WTC11 (cell line): ENCODE measurements around the gene UPF1. TPM values are rescaled to one million over a fixed set of nuclear protein-coding genes. Genes with fewer than 3 reads are reported as not detected.
A peak's percentile ranks its signal among the peaks of the same experiment; 100 is the strongest.

Source experiments
- ATAC-seq: fragments of 200-7000 bp; cut with Tn5 transposase; 2 replicates; pipeline ENCODE4 v1.10.0; 2021; ENCODE audit warnings: mild to moderate bottlenecking, moderate library complexity
- CTCF ChIA-PET: fragments of 300-600 bp; sonication (Branson Sonifier 250); formaldehyde crosslinking; loops from one replicate; lab custom pipeline; 2021; ENCODE audit warnings: antibody characterized with exemption; lab: Charles Lee
- POLR2A ChIA-PET: fragments of 350-600 bp; sonication (Branson Sonifier 250); formaldehyde crosslinking; loops from one replicate; lab custom pipeline; 2021; ENCODE audit warnings: antibody characterized with exemption; lab: Charles Lee
- DNase-seq: peaks from one replicate; pipeline ENCODE4 v3.0.0; 2021; ENCODE audit warnings: low spot score
- H3K27ac Mint-ChIP-seq: 2 replicates; pipeline ENCODE4 v1.8.0; 2021; ENCODE audit warnings: mixed read lengths
- H3K27me3 Mint-ChIP-seq: 2 replicates; pipeline ENCODE4 v1.8.0; 2021; ENCODE audit warnings: low read depth, mild to moderate bottlenecking, moderate library complexity, mixed read lengths
- H3K36me3 Mint-ChIP-seq: 2 replicates; pipeline ENCODE4 v1.8.0; 2021; ENCODE audit warnings: mixed read lengths
- H3K4me1 Mint-ChIP-seq: 2 replicates; pipeline ENCODE4 v1.8.0; 2022; ENCODE audit warnings: mixed read lengths
- H3K4me3 Mint-ChIP-seq: 2 replicates; pipeline ENCODE4 v1.8.0; 2021; ENCODE audit warnings: mild to moderate bottlenecking, moderate library complexity, mixed read lengths
- H3K9me3 Mint-ChIP-seq: 2 replicates; pipeline ENCODE4 v1.8.0; 2021; ENCODE audit warnings: mixed read lengths
- AFF4 ChIP-seq: sonication (generic); formaldehyde crosslinking; IDR thresholded peaks from 2 replicates; pipeline ENCODE4 v1.8.1; 2023; ENCODE audit warnings: mild to moderate bottlenecking, missing genetic modification reagents, borderline replicate concordance
- ATF1 ChIP-seq: sonication (generic); formaldehyde crosslinking; IDR thresholded peaks from 2 replicates; pipeline ENCODE4 v1.8.1; 2023; ENCODE audit warnings: mild to moderate bottlenecking, moderate library complexity, missing genetic modification reagents
- CREB1 ChIP-seq: sonication (generic); formaldehyde crosslinking; IDR thresholded peaks from 2 replicates; pipeline ENCODE4 v1.8.0; 2023; ENCODE audit warnings: mild to moderate bottlenecking, missing genetic modification reagents
- E2F5 ChIP-seq: sonication (generic); formaldehyde crosslinking; IDR thresholded peaks from 2 replicates; pipeline ENCODE4 v1.8.1; 2022; ENCODE audit warnings: mild to moderate bottlenecking, moderate library complexity, missing genetic modification reagents
- ETV6 ChIP-seq: sonication (generic); formaldehyde crosslinking; IDR thresholded peaks from 2 replicates; pipeline ENCODE4 v1.8.1; 2022; ENCODE audit warnings: mild to moderate bottlenecking, missing genetic modification reagents
- GRHL2 ChIP-seq: fragments of 250-450 bp; sonication (Bioruptor Pico); IDR thresholded peaks from 2 replicates; pipeline ENCODE4 v1.8.0; 2022; ENCODE audit warnings: mild to moderate bottlenecking, moderate library complexity; ENCODE audit not compliant: insufficient replicate concordance, severe bottlenecking
- HMGA2 ChIP-seq: fragments of 250-450 bp; sonication (Bioruptor Pico); IDR thresholded peaks from 2 replicates; pipeline ENCODE4 v1.4.0; 2021; ENCODE audit warnings: mild to moderate bottlenecking, moderate library complexity
- MYBL2 ChIP-seq: sonication (generic); formaldehyde crosslinking; IDR thresholded peaks from 2 replicates; pipeline ENCODE4 v1.8.1; 2023; ENCODE audit warnings: mild to moderate bottlenecking, moderate library complexity, missing genetic modification reagents
- PRDM15 ChIP-seq: sonication (generic); formaldehyde crosslinking; IDR thresholded peaks from 2 replicates; pipeline ENCODE4 v1.8.0; 2022; ENCODE audit warnings: missing genetic modification reagents
- PRRX2 ChIP-seq: fragments of 250-450 bp; sonication (Bioruptor Pico); IDR thresholded peaks from 2 replicates; pipeline ENCODE4 v1.8.0; 2021; ENCODE audit warnings: mild to moderate bottlenecking
- SMAD3 ChIP-seq: sonication (generic); formaldehyde crosslinking; IDR thresholded peaks from 2 replicates; pipeline ENCODE4 v1.8.0; 2022; ENCODE audit warnings: missing genetic modification reagents, mild to moderate bottlenecking, borderline replicate concordance
- SP1 ChIP-seq: sonication (generic); formaldehyde crosslinking; conservative IDR thresholded peaks from 2 replicates; pipeline ENCODE4 v1.8.1; 2022; ENCODE audit warnings: missing genetic modification reagents
- TCF7 ChIP-seq: sonication (generic); formaldehyde crosslinking; IDR thresholded peaks from 2 replicates; pipeline ENCODE4 v1.8.0; 2022; ENCODE audit warnings: mild to moderate bottlenecking, low read depth, missing genetic modification reagents, moderate library complexity
- TP53 ChIP-seq: sonication (generic); formaldehyde crosslinking; IDR thresholded peaks from 2 replicates; pipeline ENCODE4 v1.8.1; 2023; ENCODE audit warnings: mild to moderate bottlenecking, missing genetic modification reagents
- ZNF138 ChIP-seq: sonication (generic); formaldehyde crosslinking; conservative IDR thresholded peaks from 2 replicates; pipeline ENCODE4 v1.8.1; 2022; ENCODE audit warnings: mild to moderate bottlenecking, moderate library complexity, missing genetic modification reagents
- ZNF532 ChIP-seq: fragments of 250-450 bp; sonication (Bioruptor Pico); IDR thresholded peaks from 2 replicates; pipeline ENCODE4 v1.9.0; 2021; ENCODE audit warnings: mild to moderate bottlenecking, borderline replicate concordance
- total RNA-seq: library from RNA; stranded (reverse); gene quantifications from 3 replicates; pipeline ENCODE4 v1.2.3, GENCODE V29; 2021
- TF ChIP-seq, protein P1 (sequence below): sonication (generic); formaldehyde crosslinking; IDR thresholded peaks from 2 replicates; pipeline ENCODE4 v1.8.0; 2023; ENCODE audit warnings: mild to moderate bottlenecking, missing genetic modification reagents

Gene UPF1
- total RNA-seq, 1 experiment from 2014 or later = 82.5 TPM

DNA sequence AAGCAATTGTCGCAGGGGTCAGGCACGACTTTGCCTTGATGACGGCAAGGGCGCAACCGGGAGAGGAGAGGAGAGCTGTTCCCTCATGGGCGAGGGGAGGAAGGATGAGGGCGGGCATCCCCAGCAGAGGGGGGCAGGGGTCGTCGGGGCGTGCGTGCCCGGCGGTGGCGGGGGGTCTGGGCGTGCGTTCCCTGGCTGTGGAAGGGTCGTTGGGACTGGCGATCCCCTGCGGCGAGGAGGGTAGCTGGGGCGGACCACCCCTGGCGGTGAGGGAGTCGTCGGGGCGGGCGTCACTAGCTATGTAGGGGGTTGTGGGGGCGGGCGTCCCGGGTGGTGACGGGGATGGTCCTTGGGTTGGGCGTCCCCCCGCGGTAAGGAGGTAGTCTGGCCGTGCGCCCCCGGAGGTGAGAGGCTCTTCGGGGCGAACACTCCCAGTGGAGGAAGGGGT lies 42.3 kb upstream of the UPF1 start (continued):
- no peak for TF ChIP-seq ZNF138
- TF ChIP-seq HMGA2 (CRISPR knock-in tag) = no peak
- TF ChIP-seq MYBL2 (CRISPR knock-in tag) = no peak
- TF ChIP-seq ETV6 (CRISPR knock-in tag) = no peak
- no peak for TF ChIP-seq E2F5 (CRISPR knock-in tag)

DNA sequence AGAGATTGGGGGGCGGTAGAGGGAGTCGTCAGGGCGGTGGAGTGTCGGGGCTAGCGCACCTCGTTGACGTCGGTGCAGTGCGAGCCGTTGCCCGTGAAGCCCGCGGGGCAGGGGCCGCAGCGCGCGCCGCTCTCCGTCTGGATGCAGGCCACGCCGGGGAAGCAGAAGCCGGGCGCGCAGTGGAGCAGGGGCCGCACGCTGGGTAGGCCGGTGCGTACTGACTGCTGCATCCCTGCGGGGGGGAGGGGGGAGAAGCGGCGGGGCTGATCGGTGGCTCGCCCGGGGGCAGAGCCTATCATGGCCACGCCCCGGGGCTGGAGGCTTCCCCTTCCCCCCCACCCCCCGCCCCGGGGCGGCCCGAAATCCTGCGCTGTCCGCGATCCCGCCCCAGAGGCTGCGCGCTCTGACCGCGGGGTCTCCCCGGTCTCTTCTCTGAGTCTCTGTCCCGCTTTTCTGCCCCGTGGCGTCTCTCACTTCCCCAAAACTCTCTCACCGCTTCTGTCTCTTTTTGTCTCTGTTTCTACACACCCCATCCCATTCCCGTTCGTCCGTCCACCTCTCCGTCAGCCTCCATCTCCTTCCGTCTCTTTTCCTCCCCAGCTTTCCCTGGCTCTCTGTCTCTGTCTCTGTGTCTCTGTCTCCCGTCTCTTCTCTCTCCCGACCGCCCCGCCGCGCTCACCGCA lies 41.7 kb upstream of the UPF1 start:
- CTCF ChIA-PET = interaction anchor here (1.6 to 5.1 kb wide), 3 partner anchors 9 to 57 kb away, joined by 6 to 33 read pairs (median 7); no protein-coding TSS in a partner anchor
- Mint-ChIP-seq H3K27ac (no peak overlapping the region), H3K4me3 (peak overlapping the region; percentile 81), H3K27me3 (peaks cover 100% of the 10 kb centered on the region)
- ATAC-seq = peak; percentile 7
- no peak for TF ChIP-seq GRHL2
- no peak for TF ChIP-seq TP53 (CRISPR knock-in tag)
- no peak for TF ChIP-seq TCF7 (CRISPR knock-in tag)
- no peak for TF ChIP-seq CREB1 (CRISPR knock-in tag)
- 0 out of 2 replicates have a peak, but pooled peaks have one; percentile 27 for TF ChIP-seq SP1 (CRISPR knock-in tag)
- no peak for TF ChIP-seq ATF1 (CRISPR knock-in tag)
- TF ChIP-seq, protein P1, sequence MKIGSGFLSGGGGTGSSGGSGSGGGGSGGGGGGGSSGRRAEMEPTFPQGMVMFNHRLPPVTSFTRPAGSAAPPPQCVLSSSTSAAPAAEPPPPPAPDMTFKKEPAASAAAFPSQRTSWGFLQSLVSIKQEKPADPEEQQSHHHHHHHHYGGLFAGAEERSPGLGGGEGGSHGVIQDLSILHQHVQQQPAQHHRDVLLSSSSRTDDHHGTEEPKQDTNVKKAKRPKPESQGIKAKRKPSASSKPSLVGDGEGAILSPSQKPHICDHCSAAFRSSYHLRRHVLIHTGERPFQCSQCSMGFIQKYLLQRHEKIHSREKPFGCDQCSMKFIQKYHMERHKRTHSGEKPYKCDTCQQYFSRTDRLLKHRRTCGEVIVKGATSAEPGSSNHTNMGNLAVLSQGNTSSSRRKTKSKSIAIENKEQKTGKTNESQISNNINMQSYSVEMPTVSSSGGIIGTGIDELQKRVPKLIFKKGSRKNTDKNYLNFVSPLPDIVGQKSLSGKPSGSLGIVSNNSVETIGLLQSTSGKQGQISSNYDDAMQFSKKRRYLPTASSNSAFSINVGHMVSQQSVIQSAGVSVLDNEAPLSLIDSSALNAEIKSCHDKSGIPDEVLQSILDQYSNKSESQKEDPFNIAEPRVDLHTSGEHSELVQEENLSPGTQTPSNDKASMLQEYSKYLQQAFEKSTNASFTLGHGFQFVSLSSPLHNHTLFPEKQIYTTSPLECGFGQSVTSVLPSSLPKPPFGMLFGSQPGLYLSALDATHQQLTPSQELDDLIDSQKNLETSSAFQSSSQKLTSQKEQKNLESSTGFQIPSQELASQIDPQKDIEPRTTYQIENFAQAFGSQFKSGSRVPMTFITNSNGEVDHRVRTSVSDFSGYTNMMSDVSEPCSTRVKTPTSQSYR (CRISPR knock-in tag) = no peak
- no peak for TF ChIP-seq SMAD3 (CRISPR knock-in tag)
- TF ChIP-seq PRRX2 (CRISPR knock-in tag) = no peak
- TF ChIP-seq PRDM15 (CRISPR knock-in tag) = peak; percentile 33; the same call in 1 of the 2 replicates
- no peak for TF ChIP-seq AFF4 (CRISPR knock-in tag)
- no peak for TF ChIP-seq ZNF532 (CRISPR knock-in tag)
- TF ChIP-seq, all 79 proteins: peak for 2
- Mint-ChIP-seq H3K9me3 (no peaks in the 10 kb centered on the region), H3K36me3 (0 out of 2 replicates have a peak, but pooled peaks cover 2% of the 10 kb centered on the region), H3K4me1 (peaks cover 22% of the 10 kb centered on the region)
- POLR2A ChIA-PET = no interaction called here
- peak; percentile 76 for DNase-seq
